K562 (cell line): ENCODE data around the gene LDB1. TPM values are rescaled to one million over a fixed set of nuclear protein-coding genes. Genes with fewer than 3 reads are reported as not detected.

Source experiments
- ATAC-seq: fragments of 200-7000 bp; cut with Tn5 transposase; 3 replicates; pipeline ENCODE4 v1.9.1; 2020; ENCODE audit warnings: moderate library complexity
- BruUV-seq: library from RNA; stranded (reverse); fragments of 400-500 nt; replicated peaks from 2 replicates; lab custom pipeline; 2021; lab: Mats Ljungman, UMichigan
- CTCF ChIA-PET: fragments of 300-600 bp; formaldehyde crosslinking; extraction: SDS; loops from one replicate; lab custom pipeline; 2021; ENCODE audit warnings: low intra/inter-chr PET ratio; lab: Yijun Ruan, JAX
- POLR2A ChIA-PET: fragments of 300-600, 350-650 bp; sonication (Branson Sonifier 250); formaldehyde crosslinking; extraction: SDS; loops from one replicate; lab custom pipeline; 2021; ENCODE audit warnings: antibody characterized with exemption, inconsistent platforms; lab: Yijun Ruan, JAX
- DNase-seq, 4 experiments: peaks; one replicate each; pipeline versions ENCODE4 v3.0.0 to v3.0.0-alpha.2; 2011 to 2018; ENCODE audit warnings: low spot score in 3 of 4, mixed read lengths in 3 of 4; ENCODE audit errors: extremely low read depth in 1 of 4
- FAIRE-seq: peaks from 2 replicates; lab custom pipeline; 2011; peaks lifted over from hg19 to GRCh38; lab: Jason Lieb, UNC
- H2AFZ ChIP-seq: 2 replicates; pipeline ENCODE4 v1.6.0; 2011; ENCODE audit warnings: low read depth, low read length, control low read depth, inconsistent platforms
- H3K27ac ChIP-seq: fragments of 200-600 bp; 3 replicates; pipeline ENCODE4 v1.8.0; 2011; ENCODE audit warnings: low read depth, mild to moderate bottlenecking, control low read depth, inconsistent platforms, low read length, moderate library complexity, mixed read lengths; ENCODE audit errors: extremely low read depth
- H3K27me3 ChIP-seq, 2 experiments: fragments of 300-600 bp in 1 of 2; 2 replicates in 1 of 2; 3 replicates in 1 of 2; pipeline versions ENCODE4 v1.6.0 to v1.8.0; 2011; ENCODE audit warnings: inconsistent platforms in 2 of 2, low read length in 2 of 2, mild to moderate bottlenecking in 1 of 2, mixed read lengths in 1 of 2, moderate library complexity in 1 of 2; ENCODE audit not compliant: control insufficient read depth in 2 of 2, insufficient read depth in 2 of 2
- H3K36me3 ChIP-seq: fragments of 300-600 bp; 3 replicates; pipeline ENCODE4 v1.8.0; 2011; ENCODE audit warnings: mild to moderate bottlenecking, low read length, inconsistent platforms; ENCODE audit not compliant: control insufficient read depth, insufficient read depth
- H3K4me1 ChIP-seq, 2 experiments: fragments of 200-600 bp in 1 of 2; replicated peaks in 1 of 2; 2 replicates in 1 of 2; 3 replicates in 1 of 2; pipeline versions ENCODE4 v1.5.1 to v1.8.0; 2011; ENCODE audit warnings: inconsistent platforms in 2 of 2, low read length in 2 of 2, mild to moderate bottlenecking in 1 of 2, mixed read lengths in 1 of 2, moderate library complexity in 1 of 2; ENCODE audit not compliant: control insufficient read depth in 2 of 2, insufficient read depth in 2 of 2
- H3K4me2 ChIP-seq: 2 replicates; pipeline ENCODE4 v1.6.1; 2011; ENCODE audit warnings: low read length, control low read depth, inconsistent platforms, mixed read lengths; ENCODE audit not compliant: insufficient read depth
- H3K4me3 ChIP-seq: fragments of 200-600 bp; sonication (generic), shearing (Covaris generic); 2 replicates; pipeline ENCODE4 v1.5.1; 2016; ENCODE audit warnings: control low read depth, inconsistent platforms
- H3K79me2 ChIP-seq: fragments of 200-600 bp; 3 replicates; pipeline ENCODE4 v1.8.0; 2011; ENCODE audit warnings: low read length, inconsistent platforms; ENCODE audit not compliant: control insufficient read depth, insufficient read depth
- H3K9ac ChIP-seq, 2 experiments: 2 replicates each; pipeline versions ENCODE4 v1.6.0 to v1.6.1; 2011; ENCODE audit warnings: low read depth in 2 of 2, low read length in 2 of 2, control low read depth in 1 of 2, inconsistent platforms in 1 of 2, mild to moderate bottlenecking in 1 of 2, mixed read lengths in 1 of 2; ENCODE audit not compliant: insufficient read depth in 1 of 2
- H3K9me1 ChIP-seq: one replicate; pipeline ENCODE4 v1.6.0; 2011; ENCODE audit warnings: inconsistent platforms, mild to moderate bottlenecking, low read length, moderate library complexity; ENCODE audit not compliant: control insufficient read depth, insufficient read depth
- H3K9me3 ChIP-seq: replicated peaks from 2 replicates; pipeline ENCODE4 v1.5.1; 2011; ENCODE audit warnings: low read depth, low read length, inconsistent platforms; ENCODE audit not compliant: control insufficient read depth, insufficient read depth
- H4K20me1 ChIP-seq: replicated peaks from 2 replicates; pipeline ENCODE4 v1.6.1; 2011; ENCODE audit warnings: low read length, inconsistent platforms, mixed read lengths; ENCODE audit not compliant: control insufficient read depth, insufficient read depth
- DACH1 ChIP-seq: fragments of 450-650 bp; IDR thresholded peaks from 2 replicates; pipeline ENCODE4 v1.6.1; 2018; ENCODE audit not compliant: partially characterized antibody
- HDAC1 ChIP-seq, 2 experiments: fragments of 450-650 bp; IDR thresholded peaks; 2 replicates each; pipeline ENCODE4 v1.6.1; 2016 to 2017; ENCODE audit warnings: inconsistent platforms in 1 of 2, mild to moderate bottlenecking in 1 of 2, moderate library complexity in 1 of 2
- ZNF23 ChIP-seq: fragments of 250-450 bp; sonication (Bioruptor Pico); IDR thresholded peaks from 2 replicates; pipeline ENCODE4 v1.4.0; 2020; ENCODE audit warnings: mild to moderate bottlenecking
- WGBS: fragments of 100-300 bp; shearing (Covaris generic); methylation state at CpG from one replicate; pipeline ENCODE4 v1.1.6; 2016; ENCODE audit warnings: low coverage, mixed read lengths; ENCODE audit not compliant: insufficient coverage; ENCODE audit errors: missing lambda C conversion rate; 5-methylcytosine and 5-hydroxymethylcytosine counted together
- in situ Hi-C: fragments of 300-500 bp; cut with MboI; formaldehyde crosslinking; loops from 4 replicates; pipeline ENCODE4 v1.15.0; 2018; ENCODE audit warnings: inconsistent platforms, mixed read lengths
- intact Hi-C: fragments of 100-400 bp; cut with micrococcal nuclease; formaldehyde crosslinking; loops from 2 replicates; pipeline ENCODE4 v1.14.2; 2022
- polyA plus RNA-seq, 8 experiments: library from polyadenylated mRNA; depleted of rRNA in 4 of 8; stranded (reverse) in 5 of 8; unstranded in 3 of 8; fragments of >200 nt; fragmentation: Nextera tagmentation in 2 of 8; fragmentation: Illumina TruSeq in 1 of 8; extraction: Ambion mirVana in 2 of 8; extraction: Trizol in 1 of 8; gene quantifications; 2 replicates each; pipeline versions ENCODE4 v1.2.1 to v1.2.3, GENCODE V29; 2011 to 2014; ENCODE audit warnings: inconsistent platforms in 1 of 8, missing spikeins in 1 of 8
- total RNA-seq, 7 experiments: library from RNA; depleted of rRNA in 6 of 7; stranded (reverse); fragments of >200 nt in 6 of 7; fragmentation: Illumina TruSeq in 2 of 7; extraction: Trizol in 2 of 7; gene quantifications; 2 replicates each; pipeline versions ENCODE4 v1.2.1 to v1.2.3, GENCODE V29; 2011 to 2021; ENCODE audit warnings: low replicate concordance in 1 of 7
- TF ChIP-seq, protein P1 (sequence below): fragments of 250-450 bp; sonication (Bioruptor Pico); IDR thresholded peaks from 2 replicates; pipeline ENCODE4 v1.4.0; 2020; ENCODE audit warnings: mild to moderate bottlenecking, moderate library complexity, borderline replicate concordance
- TF ChIP-seq, protein P2 (sequence below): sonication (generic); IDR thresholded peaks from 2 replicates; pipeline ENCODE4 v1.6.1; 2016
- TF ChIP-seq, protein P3 (sequence below): fragments of 200-800 bp; sonication (Bioruptor generic); IDR thresholded peaks from 2 replicates; pipeline ENCODE4 v1.6.1; 2017; ENCODE audit warnings: missing genetic modification characterization, missing compliant biosample characterization
- TF ChIP-seq, protein P4 (sequence below): fragments of 250-450 bp; sonication (Bioruptor Pico); IDR thresholded peaks from 2 replicates; pipeline ENCODE4 v1.8.0; 2022; ENCODE audit warnings: inconsistent platforms

Gene LDB1
- total and polyA plus RNA-seq, 9 of the 15 experiments (the other 6 are each of a cell fraction or from before 2014, with no cell fraction given), result 1.9 to 137 (median 105) TPM

DNA sequence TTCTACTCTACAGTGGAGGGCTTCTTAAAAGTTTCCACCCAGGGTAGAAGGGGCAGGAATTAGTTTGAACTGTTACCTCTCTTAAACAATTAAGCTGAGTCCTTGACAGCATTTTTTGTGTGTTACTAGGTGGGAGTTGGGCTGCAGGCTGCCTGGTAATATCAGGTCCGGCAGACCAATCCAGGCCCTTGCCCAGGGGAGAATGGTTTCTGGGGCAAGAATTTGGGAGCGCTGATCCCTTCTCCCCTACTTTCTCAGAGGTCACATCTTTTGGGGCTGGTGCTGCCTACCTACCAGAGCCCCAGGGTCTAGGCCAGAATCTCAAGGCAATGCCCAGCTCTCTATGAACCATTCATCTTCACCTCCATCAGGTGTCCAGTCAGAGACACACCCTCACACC lies 14.2 kb upstream of the LDB1 start:
- peak overlapping the region; percentile 96 for H3K4me3 ChIP-seq
- intact Hi-C loops, result no loop called here
- 6% methylated on average over 2 of the region's 2 CpGs for WGBS
- TF ChIP-seq, protein P1, sequence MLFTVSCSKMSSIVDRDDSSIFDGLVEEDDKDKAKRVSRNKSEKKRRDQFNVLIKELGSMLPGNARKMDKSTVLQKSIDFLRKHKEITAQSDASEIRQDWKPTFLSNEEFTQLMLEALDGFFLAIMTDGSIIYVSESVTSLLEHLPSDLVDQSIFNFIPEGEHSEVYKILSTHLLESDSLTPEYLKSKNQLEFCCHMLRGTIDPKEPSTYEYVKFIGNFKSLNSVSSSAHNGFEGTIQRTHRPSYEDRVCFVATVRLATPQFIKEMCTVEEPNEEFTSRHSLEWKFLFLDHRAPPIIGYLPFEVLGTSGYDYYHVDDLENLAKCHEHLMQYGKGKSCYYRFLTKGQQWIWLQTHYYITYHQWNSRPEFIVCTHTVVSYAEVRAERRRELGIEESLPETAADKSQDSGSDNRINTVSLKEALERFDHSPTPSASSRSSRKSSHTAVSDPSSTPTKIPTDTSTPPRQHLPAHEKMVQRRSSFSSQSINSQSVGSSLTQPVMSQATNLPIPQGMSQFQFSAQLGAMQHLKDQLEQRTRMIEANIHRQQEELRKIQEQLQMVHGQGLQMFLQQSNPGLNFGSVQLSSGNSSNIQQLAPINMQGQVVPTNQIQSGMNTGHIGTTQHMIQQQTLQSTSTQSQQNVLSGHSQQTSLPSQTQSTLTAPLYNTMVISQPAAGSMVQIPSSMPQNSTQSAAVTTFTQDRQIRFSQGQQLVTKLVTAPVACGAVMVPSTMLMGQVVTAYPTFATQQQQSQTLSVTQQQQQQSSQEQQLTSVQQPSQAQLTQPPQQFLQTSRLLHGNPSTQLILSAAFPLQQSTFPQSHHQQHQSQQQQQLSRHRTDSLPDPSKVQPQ, result no peak
- TF ChIP-seq DACH1 (no peak), HDAC1 (IDR thresholded peaks at IDR 0.05) (no peak), ZNF23 (CRISPR knock-in tag) (no peak)
- TF ChIP-seq, protein P2, sequence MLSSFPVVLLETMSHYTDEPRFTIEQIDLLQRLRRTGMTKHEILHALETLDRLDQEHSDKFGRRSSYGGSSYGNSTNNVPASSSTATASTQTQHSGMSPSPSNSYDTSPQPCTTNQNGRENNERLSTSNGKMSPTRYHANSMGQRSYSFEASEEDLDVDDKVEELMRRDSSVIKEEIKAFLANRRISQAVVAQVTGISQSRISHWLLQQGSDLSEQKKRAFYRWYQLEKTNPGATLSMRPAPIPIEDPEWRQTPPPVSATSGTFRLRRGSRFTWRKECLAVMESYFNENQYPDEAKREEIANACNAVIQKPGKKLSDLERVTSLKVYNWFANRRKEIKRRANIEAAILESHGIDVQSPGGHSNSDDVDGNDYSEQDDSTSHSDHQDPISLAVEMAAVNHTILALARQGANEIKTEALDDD, result no peak
- TF ChIP-seq, protein P3, sequence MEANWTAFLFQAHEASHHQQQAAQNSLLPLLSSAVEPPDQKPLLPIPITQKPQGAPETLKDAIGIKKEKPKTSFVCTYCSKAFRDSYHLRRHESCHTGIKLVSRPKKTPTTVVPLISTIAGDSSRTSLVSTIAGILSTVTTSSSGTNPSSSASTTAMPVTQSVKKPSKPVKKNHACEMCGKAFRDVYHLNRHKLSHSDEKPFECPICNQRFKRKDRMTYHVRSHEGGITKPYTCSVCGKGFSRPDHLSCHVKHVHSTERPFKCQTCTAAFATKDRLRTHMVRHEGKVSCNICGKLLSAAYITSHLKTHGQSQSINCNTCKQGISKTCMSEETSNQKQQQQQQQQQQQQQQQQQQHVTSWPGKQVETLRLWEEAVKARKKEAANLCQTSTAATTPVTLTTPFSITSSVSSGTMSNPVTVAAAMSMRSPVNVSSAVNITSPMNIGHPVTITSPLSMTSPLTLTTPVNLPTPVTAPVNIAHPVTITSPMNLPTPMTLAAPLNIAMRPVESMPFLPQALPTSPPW, result no peak
- TF ChIP-seq, protein P4, sequence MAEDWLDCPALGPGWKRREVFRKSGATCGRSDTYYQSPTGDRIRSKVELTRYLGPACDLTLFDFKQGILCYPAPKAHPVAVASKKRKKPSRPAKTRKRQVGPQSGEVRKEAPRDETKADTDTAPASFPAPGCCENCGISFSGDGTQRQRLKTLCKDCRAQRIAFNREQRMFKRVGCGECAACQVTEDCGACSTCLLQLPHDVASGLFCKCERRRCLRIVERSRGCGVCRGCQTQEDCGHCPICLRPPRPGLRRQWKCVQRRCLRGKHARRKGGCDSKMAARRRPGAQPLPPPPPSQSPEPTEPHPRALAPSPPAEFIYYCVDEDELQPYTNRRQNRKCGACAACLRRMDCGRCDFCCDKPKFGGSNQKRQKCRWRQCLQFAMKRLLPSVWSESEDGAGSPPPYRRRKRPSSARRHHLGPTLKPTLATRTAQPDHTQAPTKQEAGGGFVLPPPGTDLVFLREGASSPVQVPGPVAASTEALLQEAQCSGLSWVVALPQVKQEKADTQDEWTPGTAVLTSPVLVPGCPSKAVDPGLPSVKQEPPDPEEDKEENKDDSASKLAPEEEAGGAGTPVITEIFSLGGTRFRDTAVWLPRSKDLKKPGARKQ (CRISPR knock-in tag), result no peak
- TF ChIP-seq, all 486 proteins: peak for 0
- H2AFZ ChIP-seq, result no peak overlapping the region
- BruUV-seq, result TSS peak; percentile 60
- no peak for DNase-seq
- in situ Hi-C loops, result no loop called here
- no peak for ATAC-seq
- H3K27me3 ChIP-seq, result no peaks in the 10 kb centered on the region
- ChIA-PET POLR2A (interaction anchor here (1.4 to 9.1 kb wide), 2 partner anchors 9 to 16 kb away, joined by 11 to 92 read pairs; partner anchors contain the start of gene NOLC1), CTCF (no interaction called here)
- peaks cover 71% of the 10 kb centered on the region for H3K79me2 ChIP-seq
- peaks cover 8% of the 10 kb centered on the region for H3K9me1 ChIP-seq
- H3K36me3 ChIP-seq, result peaks cover 49% of the 10 kb centered on the region
- H3K27ac ChIP-seq, result peak overlapping the region; percentile 91; the same call in 2 of the 3 replicates
- peaks cover 22 to 24% of the 10 kb centered on the region in 2 experiments; a peak in 4 of 5 replicates for H3K4me1 ChIP-seq
- 0 out of 2 replicates have a peak, but pooled peaks cover 2% of the 10 kb centered on the region for H3K9me3 ChIP-seq
- peak overlapping the region; percentile 89 for H3K4me2 ChIP-seq
- no peak for FAIRE-seq
- H3K9ac ChIP-seq, result peak overlapping the region; percentile 94 to 99; a peak in 3 of 4 replicates
- peaks cover 27% of the 10 kb centered on the region; the same call in 1 of the 2 replicates for H4K20me1 ChIP-seq
